Rectal smooth muscle tissue (tissue), 1 donor: Measurements from ENCODE around the gene ARNT2.

ENCODE experiments used
- H3K27ac ChIP-seq: one replicate; pipeline ENCODE4 v1.7.0; 2013; ENCODE audit warnings: low read depth, low read length, inconsistent platforms
- H3K27me3 ChIP-seq: one replicate; pipeline ENCODE4 v1.7.0; 2013; ENCODE audit warnings: low read length; ENCODE audit not compliant: control insufficient read depth, insufficient read depth
- H3K36me3 ChIP-seq: one replicate; pipeline ENCODE4 v1.7.0; 2013; ENCODE audit warnings: low read length; ENCODE audit not compliant: control insufficient read depth, insufficient read depth
- H3K4me1 ChIP-seq: one replicate; pipeline ENCODE4 v1.7.0; 2013; ENCODE audit warnings: low read length; ENCODE audit not compliant: control insufficient read depth, insufficient read depth
- H3K4me3 ChIP-seq: one replicate; pipeline ENCODE4 v1.7.0; 2013; ENCODE audit warnings: low read length
- H3K9ac ChIP-seq: one replicate; pipeline ENCODE4 v1.7.0; 2013; ENCODE audit warnings: low read length

Gene ARNT2

GRCh38 chr15:80596521-80596976, 192.4 kb downstream of the ARNT2 start:
- H3K27ac ChIP-seq, result no peak overlapping the region
- no peak overlapping the region for H3K9ac ChIP-seq
- no peaks in the 10 kb centered on the region for H3K4me1 ChIP-seq
- H3K4me3 ChIP-seq, result no peak overlapping the region
- no peaks in the 10 kb centered on the region for H3K36me3 ChIP-seq
- H3K27me3 ChIP-seq, result no peaks in the 10 kb centered on the region

- Histone ChIP-seq H3K27ac (no peak overlapping the region), H3K4me3 (no peak overlapping the region), H3K27me3 (no peaks in the 10 kb centered on the region), H3K36me3 (no peaks in the 10 kb centered on the region), H3K9ac (no peak overlapping the region), H3K4me1 (no peaks in the 10 kb centered on the region)
Observed at GRCh38 chr15:80597076-80597475, 192.9 kb downstream of the ARNT2 start.

DNA sequence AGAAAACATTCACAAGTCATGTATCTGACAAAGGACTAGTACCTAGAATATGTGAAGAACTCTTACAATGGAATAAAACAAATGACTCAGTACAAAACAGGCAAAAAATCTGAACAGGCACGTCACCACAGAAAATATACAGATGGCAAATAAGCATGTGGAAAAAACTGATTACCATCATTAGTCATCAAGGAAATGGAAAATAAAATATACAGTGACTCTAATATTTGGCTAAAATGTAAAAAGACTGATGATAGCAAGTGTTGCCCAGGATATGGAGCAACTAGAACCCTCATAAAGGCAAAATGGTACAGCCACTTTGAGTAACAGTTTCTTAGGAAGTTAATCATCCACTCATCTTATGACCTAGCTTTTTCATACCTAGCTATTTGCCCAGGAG, 195.2 kb downstream of the ARNT2 start:
- H3K36me3 ChIP-seq, result no peaks in the 10 kb centered on the region
- H3K4me1 ChIP-seq, result no peaks in the 10 kb centered on the region
- H3K4me3 ChIP-seq, result no peak overlapping the region
- H3K27me3 ChIP-seq, result no peaks in the 10 kb centered on the region
- no peak overlapping the region for H3K27ac ChIP-seq
- H3K9ac ChIP-seq, result no peak overlapping the region

- H3K9ac ChIP-seq, result no peak overlapping the region
- H3K4me3 ChIP-seq, result no peak overlapping the region
- no peaks in the 10 kb centered on the region for H3K4me1 ChIP-seq
- no peaks in the 10 kb centered on the region for H3K36me3 ChIP-seq
- no peak overlapping the region for H3K27ac ChIP-seq
- no peaks in the 10 kb centered on the region for H3K27me3 ChIP-seq
Observed at GRCh38 chr15:80600626-80601025, 196.4 kb downstream of the ARNT2 start.

- H3K27me3 ChIP-seq, result no peaks in the 10 kb centered on the region
- no peak overlapping the region for H3K4me3 ChIP-seq
- H3K27ac ChIP-seq, result no peak overlapping the region
- no peak overlapping the region for H3K9ac ChIP-seq
- H3K4me1 ChIP-seq, result no peaks in the 10 kb centered on the region
- no peaks in the 10 kb centered on the region for H3K36me3 ChIP-seq
Observed at GRCh38 chr15:80601256-80601655, 197.1 kb downstream of the ARNT2 start.

GRCh38 chr15:80604583-80605575, 200.7 kb downstream of the ARNT2 start:
- no peak overlapping the region for H3K27ac ChIP-seq
- no peak overlapping the region for H3K9ac ChIP-seq
- no peaks in the 10 kb centered on the region for H3K27me3 ChIP-seq
- no peaks in the 10 kb centered on the region for H3K36me3 ChIP-seq
- no peaks in the 10 kb centered on the region for H3K4me1 ChIP-seq
- H3K4me3 ChIP-seq, result no peak overlapping the region

GRCh38 chr15:80605591-80606150, 201.5 kb downstream of the ARNT2 start:
- no peak overlapping the region for H3K27ac ChIP-seq
- no peaks in the 10 kb centered on the region for H3K4me1 ChIP-seq
- H3K9ac ChIP-seq, result no peak overlapping the region
- H3K4me3 ChIP-seq, result no peak overlapping the region
- no peaks in the 10 kb centered on the region for H3K36me3 ChIP-seq
- H3K27me3 ChIP-seq, result no peaks in the 10 kb centered on the region

DNA sequence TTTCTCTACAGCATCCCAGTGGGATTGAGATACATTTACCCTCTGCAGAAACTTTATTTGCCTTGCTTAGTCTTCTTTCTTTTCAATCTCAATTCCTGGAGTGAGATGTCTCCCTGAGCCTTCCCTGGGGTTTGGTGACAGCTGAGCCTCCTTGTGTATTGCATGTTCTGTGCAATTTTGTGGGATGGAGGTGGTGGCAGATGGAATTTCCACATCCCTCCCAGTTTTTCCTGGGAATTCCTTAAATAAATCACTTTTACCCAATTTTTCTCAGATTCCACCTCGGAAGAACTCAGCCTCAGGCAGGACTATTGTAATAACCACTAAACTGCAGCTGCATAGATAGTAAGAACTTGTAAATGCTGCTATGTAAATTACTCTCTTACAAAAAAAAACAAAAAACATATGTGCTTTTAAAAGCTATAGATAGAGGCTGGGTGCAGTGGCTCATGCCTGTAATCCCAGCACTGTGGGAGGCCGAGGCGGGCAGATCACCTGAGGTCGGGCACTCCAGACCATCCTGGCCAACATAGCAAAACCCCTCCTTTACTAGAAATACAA, 202.4 kb downstream of the ARNT2 start:
- no peaks in the 10 kb centered on the region for H3K27me3 ChIP-seq
- H3K9ac ChIP-seq, result no peak overlapping the region
- H3K4me3 ChIP-seq, result no peak overlapping the region
- no peaks in the 10 kb centered on the region for H3K4me1 ChIP-seq
- H3K27ac ChIP-seq, result no peak overlapping the region
- H3K36me3 ChIP-seq, result no peaks in the 10 kb centered on the region

DNA sequence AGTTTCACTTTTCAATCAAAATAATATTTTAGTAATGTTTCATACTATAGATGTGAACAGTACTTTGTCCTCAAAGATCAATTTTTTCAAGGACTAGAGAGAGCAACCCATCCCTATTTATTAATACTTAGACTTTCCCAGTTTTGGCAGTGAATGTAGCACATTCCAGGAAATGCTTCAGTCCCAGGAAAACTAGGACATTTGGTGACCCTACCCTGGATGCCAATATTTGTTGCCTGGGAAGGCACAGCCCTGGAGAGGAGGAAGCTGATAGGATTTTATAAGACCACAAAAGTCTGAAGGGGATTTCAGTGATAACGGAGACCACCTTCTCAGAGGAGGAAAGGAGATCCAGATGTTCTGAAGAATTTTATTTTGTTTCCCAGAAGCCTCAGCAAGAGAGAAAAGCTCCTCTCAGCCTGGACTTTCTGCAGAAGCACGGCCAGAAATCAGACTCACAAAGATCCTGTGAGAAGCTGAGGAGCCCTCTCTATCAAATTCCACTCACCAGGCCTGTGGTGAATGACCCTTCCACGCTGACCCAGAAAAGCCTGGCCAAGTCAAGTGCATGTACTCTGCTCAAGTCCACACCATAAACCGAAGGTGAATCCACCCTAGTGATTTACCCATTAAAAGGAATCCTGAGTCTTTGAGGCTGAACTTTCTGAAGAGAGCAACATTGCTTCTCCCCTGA, 203.3 kb downstream of the ARNT2 start:
- H3K27ac ChIP-seq, result no peak overlapping the region

GRCh38 chr15:80608688-80609087, 204.5 kb downstream of the ARNT2 start:
- no peaks in the 10 kb centered on the region for H3K27me3 ChIP-seq

More for the DNA sequence above, 203.3 kb downstream of the ARNT2 start:
- Histone ChIP-seq H3K36me3 (no peaks in the 10 kb centered on the region), H3K4me1 (no peaks in the 10 kb centered on the region), H3K4me3 (no peak overlapping the region), H3K27me3 (no peaks in the 10 kb centered on the region), H3K9ac (no peak overlapping the region)

GRCh38 chr15:80609091-80609490, 204.9 kb downstream of the ARNT2 start:
- no peak overlapping the region for H3K9ac ChIP-seq
- H3K27ac ChIP-seq, result no peak overlapping the region
- no peaks in the 10 kb centered on the region for H3K36me3 ChIP-seq
- H3K4me3 ChIP-seq, result no peak overlapping the region
- no peaks in the 10 kb centered on the region for H3K27me3 ChIP-seq
- H3K4me1 ChIP-seq, result no peaks in the 10 kb centered on the region

More at GRCh38 chr15:80608688-80609087, 204.5 kb downstream of the ARNT2 start:
- H3K4me3 ChIP-seq, result no peak overlapping the region
- no peaks in the 10 kb centered on the region for H3K4me1 ChIP-seq
- H3K9ac ChIP-seq, result no peak overlapping the region
- H3K36me3 ChIP-seq, result no peaks in the 10 kb centered on the region
- no peak overlapping the region for H3K27ac ChIP-seq

GRCh38 chr15:80609512-80609946, 205.3 kb downstream of the ARNT2 start:
- Histone ChIP-seq H3K36me3 (no peaks in the 10 kb centered on the region), H3K9ac (no peak overlapping the region), H3K27me3 (no peaks in the 10 kb centered on the region), H3K4me3 (no peak overlapping the region), H3K27ac (no peak overlapping the region), H3K4me1 (no peaks in the 10 kb centered on the region)
